NCI-H526 (cell line): ENCODE results near the gene SSX2IP.
"Not testable (repeated sequence)": the region's sequence is repeated elsewhere in the genome, so short reads cannot be mapped to it uniquely, and the experiment has no call there.

Experiments
- DNase-seq, 2 experiments: peaks; one replicate each; lab custom pipeline; 2025; lab: John Stamatoyannopoulos, UW

The SSX2IP gene

GRCh38 chr1:84675631-84676030 is 14.6 kb downstream of the SSX2IP start:
- no peak for DNase-seq

- DNase-seq: no peak
These were observed 15.2 kb downstream of the SSX2IP start for GRCh38 chr1:84675106-84675505.

DNA sequence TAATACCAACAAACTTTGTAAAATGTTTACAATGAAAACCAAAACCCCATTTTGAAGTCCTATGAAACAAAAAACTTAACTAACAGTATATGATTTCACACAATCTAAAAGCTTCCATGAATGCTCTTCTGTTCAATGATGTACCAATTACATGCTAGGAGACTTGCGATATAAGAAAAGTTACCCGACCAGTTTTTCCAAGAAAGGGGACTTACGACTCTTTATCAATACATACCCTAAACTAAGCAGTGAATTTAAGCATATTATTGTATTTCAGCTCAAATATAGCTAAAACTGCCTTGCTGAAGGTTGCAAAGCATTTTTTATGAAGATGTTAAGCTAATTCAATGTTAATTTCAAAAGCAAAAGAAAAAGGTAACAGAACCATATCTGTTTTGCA is 15.6 kb downstream of the SSX2IP start:
- DNase-seq: peak in 1 of 2 experiments; percentile 9

- no peak for DNase-seq
These were observed 16.2 kb downstream of the SSX2IP start for GRCh38 chr1:84674021-84674420.

DNA sequence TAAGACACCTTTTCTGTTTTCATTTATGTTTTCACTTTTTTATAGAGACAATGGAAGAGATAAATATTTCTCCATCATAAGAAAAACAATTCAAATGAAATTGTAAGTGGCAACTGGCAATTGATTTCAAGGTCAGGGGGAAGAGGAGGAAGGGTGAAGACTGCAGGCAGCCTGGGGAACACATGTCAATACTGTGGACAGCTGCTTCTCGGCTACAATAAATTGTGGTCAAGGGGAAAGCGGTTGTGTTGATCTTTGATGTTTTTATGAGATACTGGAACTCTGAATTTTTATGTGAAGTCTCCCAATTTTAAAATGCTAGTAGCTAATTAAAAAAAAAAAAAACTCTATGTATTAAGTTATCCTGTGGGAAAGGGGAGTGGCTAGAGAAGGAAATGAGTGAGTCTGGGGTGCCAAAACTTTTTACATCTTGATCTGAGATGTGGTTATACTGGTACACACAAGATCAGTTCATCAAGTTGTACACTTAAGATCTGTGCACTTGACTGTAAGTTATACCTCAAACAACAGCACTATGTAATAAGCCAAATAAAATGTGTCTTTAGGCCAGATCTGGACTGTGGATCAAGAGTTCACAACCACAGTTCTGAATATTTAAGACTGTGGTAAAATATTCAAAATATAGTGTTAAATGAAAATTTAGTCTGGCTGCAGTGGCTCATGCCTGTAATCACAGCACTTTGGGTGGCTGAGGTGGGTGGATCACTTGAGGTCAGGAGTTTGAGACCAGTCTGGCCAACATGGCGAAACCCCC is 18.0 kb downstream of the SSX2IP start:
- no peak for DNase-seq

GRCh38 chr1:84669831-84670230 is 20.4 kb downstream of the SSX2IP start:
- no peak for DNase-seq

DNA sequence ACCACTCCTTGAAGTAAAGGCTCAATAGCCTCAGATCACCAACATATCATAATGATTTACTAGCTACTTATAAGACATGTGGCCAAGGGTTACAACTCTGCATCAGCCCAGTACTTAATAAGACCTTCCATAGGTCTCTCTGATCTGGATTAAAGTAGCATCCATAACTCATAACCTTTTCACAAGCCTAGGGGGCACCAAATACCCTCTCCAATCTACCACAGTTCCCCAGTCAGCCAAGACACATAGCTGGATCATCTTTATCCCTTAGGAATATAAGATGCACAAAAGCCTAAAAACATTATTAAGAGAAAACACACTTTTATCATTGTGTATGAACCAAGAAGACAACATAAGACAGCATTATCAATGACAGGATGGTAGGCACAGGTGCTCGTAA is 22.1 kb downstream of the SSX2IP start:
- DNase-seq: peak in 1 of 2 experiments; percentile 6

GRCh38 chr1:84665703-84666317 is 24.5 kb downstream of the SSX2IP start:
- no peak for DNase-seq

DNA sequence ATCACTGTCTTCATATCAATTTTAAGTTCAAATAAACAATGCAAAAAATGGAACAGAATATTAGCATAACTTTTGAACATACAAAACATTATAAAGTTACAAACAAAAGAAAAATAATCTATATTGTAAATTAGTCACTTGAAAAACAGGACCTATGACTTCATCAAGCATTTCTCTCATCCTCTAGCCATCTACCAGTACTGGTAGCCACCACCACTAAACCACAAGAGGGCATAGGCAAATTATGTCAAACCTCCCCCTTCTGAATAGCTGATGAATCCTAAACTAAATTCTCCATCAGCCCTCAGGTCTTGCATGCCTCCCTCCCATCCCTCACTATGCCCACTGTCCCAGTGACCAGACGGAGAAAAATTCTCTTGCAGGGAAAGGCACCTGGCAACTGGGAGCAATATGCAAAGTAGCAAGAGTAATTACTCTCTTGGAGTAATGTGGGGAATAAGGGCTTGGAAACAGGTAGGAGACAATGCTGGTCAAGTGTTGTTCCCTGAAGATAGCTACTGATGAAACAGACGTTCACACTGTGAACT is 37.1 kb downstream of the SSX2IP start:
- DNase-seq: peak; percentile 92 to 93

DNA sequence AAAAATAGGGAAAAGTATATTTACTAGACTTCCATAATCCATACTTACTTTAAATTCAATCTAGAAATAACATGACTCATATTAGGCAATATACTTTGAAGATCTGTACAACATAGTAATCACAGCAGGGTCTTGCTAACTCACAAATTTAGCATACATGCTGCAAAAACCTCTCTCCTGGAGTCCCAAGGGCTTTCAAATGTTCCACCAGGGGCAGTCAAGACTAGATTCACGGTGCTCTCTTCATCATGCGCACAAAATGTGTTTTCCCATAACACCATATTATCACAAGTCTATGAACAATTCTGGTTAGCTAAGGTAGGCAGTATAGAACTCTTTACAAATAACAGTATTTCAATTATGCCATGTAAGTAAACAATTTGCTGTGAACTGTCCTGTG is 45.8 kb downstream of the SSX2IP start:
- no peak for DNase-seq

- DNase-seq: no peak
These were observed 47.1 kb downstream of the SSX2IP start for GRCh38 chr1:84643183-84643582.

DNA sequence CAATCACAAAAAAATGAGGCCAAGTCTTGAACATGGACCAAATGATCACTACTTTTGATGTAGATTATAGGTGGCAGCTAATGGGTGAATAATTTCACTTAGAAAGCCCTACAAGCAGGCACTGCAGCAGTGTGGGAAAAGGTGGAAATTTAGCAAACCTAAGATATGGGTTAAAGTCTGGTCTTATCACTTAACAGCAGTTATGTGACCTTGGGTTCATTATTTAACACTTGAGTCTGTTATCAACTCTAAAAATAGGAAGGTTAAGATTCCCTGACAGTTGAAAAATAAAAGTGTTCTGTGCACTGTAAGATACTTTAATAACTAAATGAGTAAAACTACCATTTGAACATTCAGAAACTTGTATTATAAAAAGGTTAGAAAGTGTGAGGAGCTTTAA is 47.5 kb downstream of the SSX2IP start:
- DNase-seq: no peak

GRCh38 chr1:84639731-84640130 is 50.5 kb downstream of the SSX2IP start:
- DNase-seq: not testable (repeated sequence)

DNA sequence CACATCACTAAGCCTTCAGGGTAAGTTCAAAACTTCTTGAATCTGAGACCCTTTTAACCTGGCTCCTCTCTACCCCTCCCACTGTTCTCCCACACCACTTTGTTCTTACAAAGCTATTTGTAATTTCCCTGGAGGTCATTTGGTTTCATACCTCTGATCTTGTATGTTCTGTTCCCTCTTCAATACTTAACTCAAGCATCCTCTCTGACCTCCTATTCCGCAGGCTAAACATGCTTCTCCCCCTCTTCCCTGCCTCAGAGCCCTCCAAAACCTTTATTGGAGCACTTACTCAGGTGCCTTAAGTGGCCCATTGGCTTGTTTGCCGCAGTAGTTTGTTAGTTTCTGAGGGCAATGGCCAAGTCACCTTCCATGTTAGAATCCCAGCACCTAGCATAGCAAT is 54.8 kb downstream of the SSX2IP start:
- DNase-seq: no peak

DNA sequence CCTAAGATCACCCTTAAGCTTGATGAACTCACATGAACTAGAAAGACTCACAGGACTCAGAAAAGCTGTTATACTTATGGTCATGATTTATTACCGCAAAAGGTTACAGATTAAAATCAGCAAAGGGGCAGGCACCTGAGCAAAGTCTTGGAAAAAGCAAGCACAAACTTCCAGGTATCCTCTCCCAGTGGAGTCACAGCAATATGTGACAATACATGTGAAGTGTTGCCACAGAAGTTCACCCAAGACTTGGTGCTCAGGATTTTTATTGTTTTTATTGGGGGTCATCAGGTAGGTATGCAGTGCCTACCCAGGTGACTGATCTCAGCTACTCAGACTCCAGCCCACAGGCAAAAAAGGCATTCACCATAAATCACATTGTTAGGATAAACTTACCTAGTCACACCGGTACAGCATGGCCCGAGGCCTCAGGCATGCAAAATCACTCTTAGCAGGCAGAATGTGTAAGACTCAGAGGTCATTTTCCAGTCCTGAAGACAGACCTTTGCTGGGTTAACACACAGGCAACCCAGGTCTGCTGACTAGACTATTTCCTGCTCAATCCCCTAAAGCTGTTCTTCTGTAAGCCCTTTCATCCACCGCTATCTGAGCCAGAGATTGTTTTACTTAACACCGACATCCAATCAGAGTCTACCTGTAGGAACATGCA is 55.6 kb downstream of the SSX2IP start:
- DNase-seq: peak; percentile 10 to 32

DNA sequence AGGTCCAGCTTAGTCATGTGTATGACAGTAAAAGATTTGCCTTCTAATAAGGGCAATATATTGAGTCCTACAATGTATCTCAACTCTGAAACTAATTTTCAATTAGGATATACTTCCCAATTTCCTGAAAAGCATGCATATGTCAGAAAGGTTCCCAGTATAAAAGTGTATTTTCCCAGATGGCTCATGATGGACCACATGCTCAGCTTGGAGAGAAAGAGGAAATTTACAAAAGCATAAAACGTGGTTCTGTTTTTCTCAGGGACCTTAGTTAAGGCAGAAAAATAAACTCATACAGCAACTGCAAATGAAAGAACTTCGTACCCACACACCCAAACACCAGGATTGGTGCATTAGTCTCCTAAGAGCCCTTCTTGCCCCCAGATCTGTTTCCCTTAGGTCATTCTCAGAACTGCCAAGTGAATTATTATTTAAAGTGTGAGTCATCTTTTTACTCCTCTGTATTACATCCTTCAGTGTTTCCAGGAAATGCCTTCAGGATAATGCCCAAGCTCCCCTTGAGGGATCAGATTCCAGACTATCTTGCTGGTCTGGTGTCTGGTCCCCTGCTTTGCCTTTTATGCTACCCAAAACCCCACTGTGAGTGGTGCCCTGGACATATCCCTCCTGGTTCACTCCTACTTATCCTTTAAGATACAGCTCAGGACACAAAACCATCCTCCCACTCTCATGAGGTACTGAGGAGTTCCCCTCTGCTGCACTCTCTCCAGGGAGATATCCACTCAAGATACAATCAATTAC is 57.4 kb downstream of the SSX2IP start:
- DNase-seq: no peak

- DNase-seq: no peak
These were observed 58.1 kb downstream of the SSX2IP start for GRCh38 chr1:84632137-84632536.

GRCh38 chr1:84624876-84625275 is 65.4 kb downstream of the SSX2IP start:
- no peak for DNase-seq

- DNase-seq: no peak
These were observed 68.7 kb downstream of the SSX2IP start for GRCh38 chr1:84621553-84621952.

GRCh38 chr1:84620720-84621313 is 69.4 kb downstream of the SSX2IP start:
- peak; percentile 70 to 94 for DNase-seq

DNA sequence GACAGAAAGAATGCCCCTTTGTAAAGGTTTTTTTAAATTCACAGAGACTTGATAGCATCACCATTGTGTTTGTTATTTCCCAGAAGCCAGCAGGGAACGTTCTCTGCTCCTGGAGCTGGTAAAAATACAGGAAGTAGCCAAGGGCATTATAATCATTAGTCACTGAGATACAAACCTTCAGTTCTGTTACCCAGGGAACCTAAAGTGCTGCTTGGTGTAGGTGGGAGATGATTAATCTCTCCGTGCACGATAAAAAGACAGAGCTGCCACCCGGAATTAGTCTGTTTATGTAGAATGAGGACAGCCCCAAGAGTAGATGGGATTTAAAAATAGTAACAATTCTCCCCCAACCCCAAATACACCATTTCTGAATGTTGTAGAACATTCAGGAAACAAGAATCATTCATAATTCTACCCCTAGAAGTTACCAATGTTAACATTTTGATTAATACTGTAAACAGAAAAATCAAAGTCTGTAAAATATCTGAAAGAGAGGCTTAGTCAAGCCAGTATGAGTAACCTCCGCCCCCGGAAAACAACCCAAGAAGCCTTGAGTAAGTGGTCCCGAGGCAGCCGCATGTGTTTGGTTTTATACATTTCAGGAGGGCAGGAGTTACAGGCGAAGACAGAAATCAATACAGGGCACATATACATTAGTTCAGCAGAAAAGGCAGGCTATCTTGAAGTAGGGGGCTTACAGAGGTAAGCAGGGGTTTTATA is 70.7 kb downstream of the SSX2IP start:
- DNase-seq: no peak
